H1 (cell line): ENCODE data around the gene KLRC2. TPM values are rescaled to one million over a fixed set of nuclear protein-coding genes. Genes with fewer than 3 reads are reported as not detected.

Source experiments
- CTCF ChIA-PET: fragments of 300-600 bp; sonication (Branson Sonifier 250); formaldehyde crosslinking; loops from one replicate; lab custom pipeline; 2021; ENCODE audit not compliant: partially characterized antibody; lab: Charles Lee
- POLR2A ChIA-PET: fragments of 300-600 bp; sonication (Branson Sonifier 250); formaldehyde crosslinking; loops from one replicate; lab custom pipeline; 2021; ENCODE audit warnings: inconsistent platforms; ENCODE audit not compliant: partially characterized antibody; lab: Charles Lee
- DNase-seq, 2 experiments: peaks; one replicate each; pipeline versions ENCODE4 v3.0.0 to v3.0.0-alpha.2; 2010 to 2022; ENCODE audit warnings: low spot score in 2 of 2, low read depth in 1 of 2, mixed read lengths in 1 of 2
- FAIRE-seq: peaks from 2 replicates; lab custom pipeline; 2011; peaks lifted over from hg19 to GRCh38; lab: Jason Lieb, UNC
- H2AFZ ChIP-seq: 2 replicates; pipeline ENCODE4 v1.8.1; 2012; ENCODE audit warnings: low read length, inconsistent platforms
- H2AK5ac ChIP-seq: 2 replicates; pipeline ENCODE4 v1.6.1; 2013; ENCODE audit warnings: low read depth, low read length
- H2BK120ac ChIP-seq: replicated peaks from 2 replicates; pipeline ENCODE3; 2013; ENCODE audit warnings: low read depth, low read length, inconsistent platforms
- H2BK12ac ChIP-seq: 2 replicates; pipeline ENCODE4 v1.6.1; 2013; ENCODE audit warnings: low read depth, low read length
- H2BK15ac ChIP-seq: 2 replicates; pipeline ENCODE4 v1.6.1; 2013; ENCODE audit warnings: low read length
- H2BK20ac ChIP-seq: 2 replicates; pipeline ENCODE4 v1.6.1; 2013; ENCODE audit warnings: low read length
- H2BK5ac ChIP-seq: 2 replicates; pipeline ENCODE4 v1.6.1; 2013; ENCODE audit warnings: low read depth, low read length
- H3K14ac ChIP-seq: 2 replicates; pipeline ENCODE4 v1.6.1; 2013; ENCODE audit warnings: inconsistent platforms; ENCODE audit not compliant: insufficient read length
- H3K18ac ChIP-seq: 2 replicates; pipeline ENCODE4 v1.6.1; 2013; ENCODE audit warnings: low read length; ENCODE audit errors: extremely low read depth
- H3K23ac ChIP-seq: 2 replicates; pipeline ENCODE4 v1.6.1; 2013; ENCODE audit warnings: inconsistent platforms; ENCODE audit not compliant: insufficient read length
- H3K23me2 ChIP-seq: 2 replicates; pipeline ENCODE4 v1.6.1; 2013; ENCODE audit warnings: low read depth, low read length
- H3K27ac ChIP-seq: 2 replicates; pipeline ENCODE4 v1.6.1; 2011; ENCODE audit warnings: low read depth, low read length, inconsistent platforms
- H3K27me3 ChIP-seq, 4 experiments: replicated peaks in 1 of 4; 1 replicate in 1 of 4; 2 replicates in 3 of 4; pipeline versions ENCODE4 v1.6.1 to v1.8.1; 2011 to 2013; ENCODE audit warnings: low read length in 3 of 4, mild to moderate bottlenecking in 3 of 4, inconsistent platforms in 2 of 4, mixed read lengths in 2 of 4, moderate library complexity in 1 of 4; ENCODE audit not compliant: control insufficient read depth in 3 of 4, insufficient read depth in 3 of 4; ENCODE audit errors: extremely low read depth in 1 of 4
- H3K36me3 ChIP-seq, 4 experiments: 2 replicates each; pipeline versions ENCODE4 v1.6.1 to v1.8.1; 2011 to 2013; ENCODE audit warnings: mild to moderate bottlenecking in 4 of 4, low read length in 3 of 4, moderate library complexity in 2 of 4, control low read depth in 1 of 4, inconsistent platforms in 1 of 4; ENCODE audit not compliant: insufficient read depth in 4 of 4, control insufficient read depth in 2 of 4
- H3K4ac ChIP-seq: replicated peaks from 2 replicates; pipeline ENCODE3; 2013; ENCODE audit warnings: low read length, low read depth, mixed read lengths, inconsistent platforms; ENCODE audit not compliant: insufficient read length
- H3K4me1 ChIP-seq, 4 experiments: replicated peaks in 1 of 4; 1 replicate in 1 of 4; 2 replicates in 3 of 4; pipeline versions ENCODE4 v1.6.1 to v1.8.1; 2011 to 2013; ENCODE audit warnings: low read length in 3 of 4, inconsistent platforms in 2 of 4, mixed read lengths in 1 of 4; ENCODE audit not compliant: insufficient read depth in 4 of 4, control insufficient read depth in 3 of 4
- H3K4me2 ChIP-seq, 2 experiments: 2 replicates each; pipeline versions ENCODE4 v1.6.1 to v1.8.1; 2011 to 2013; ENCODE audit warnings: low read depth in 2 of 2, low read length in 2 of 2, control low read depth in 1 of 2, inconsistent platforms in 1 of 2, mild to moderate bottlenecking in 1 of 2; ENCODE audit not compliant: insufficient read depth in 1 of 2
- H3K4me3 ChIP-seq, 4 experiments: fragments of 200-600, 300-600 bp in 1 of 4; sonication (generic), shearing (Covaris generic), sonication (Bioruptor Twin) in 1 of 4; 2 replicates each; pipeline versions ENCODE4 v1.5.1 to v1.8.1; 2011 to 2016; ENCODE audit warnings: low read length in 4 of 4, low read depth in 3 of 4, control low read depth in 2 of 4, inconsistent platforms in 2 of 4, mild to moderate bottlenecking in 2 of 4, mixed read lengths in 1 of 4, moderate library complexity in 1 of 4; ENCODE audit not compliant: insufficient read depth in 2 of 4; ENCODE audit errors: extremely low read depth in 1 of 4
- H3K56ac ChIP-seq: replicated peaks from 2 replicates; pipeline ENCODE3; 2013; ENCODE audit warnings: low read depth, mild to moderate bottlenecking, mixed read lengths, low read length, inconsistent platforms; ENCODE audit not compliant: insufficient read length
- H3K79me1 ChIP-seq: 2 replicates; pipeline ENCODE4 v1.6.1; 2013; ENCODE audit warnings: low read depth, low read length, control low read depth
- H3K79me2 ChIP-seq, 2 experiments: 2 replicates each; pipeline versions ENCODE4 v1.6.1 to v1.8.1; 2012 to 2013; ENCODE audit warnings: low read length in 2 of 2, mild to moderate bottlenecking in 2 of 2, inconsistent platforms in 1 of 2; ENCODE audit not compliant: insufficient read depth in 2 of 2, control insufficient read depth in 1 of 2
- H3K9ac ChIP-seq, 4 experiments: replicated peaks in 1 of 4; 1 replicate in 1 of 4; 2 replicates in 3 of 4; pipeline versions ENCODE4 v1.6.1 to v1.8.1; 2011 to 2013; ENCODE audit warnings: low read depth in 3 of 4, low read length in 3 of 4, control low read depth in 2 of 4, mild to moderate bottlenecking in 2 of 4, moderate library complexity in 2 of 4, inconsistent platforms in 1 of 4; ENCODE audit errors: extremely low read depth in 1 of 4
- H3K9me3 ChIP-seq, 2 experiments: 2 replicates each; pipeline versions ENCODE4 v1.6.1 to v1.8.1; 2012 to 2013; ENCODE audit warnings: mild to moderate bottlenecking in 2 of 2, moderate library complexity in 2 of 2, control low read depth in 1 of 2, inconsistent platforms in 1 of 2, low read depth in 1 of 2, low read length in 1 of 2, mixed read lengths in 1 of 2; ENCODE audit not compliant: insufficient read depth in 2 of 2
- H4K20me1 ChIP-seq, 2 experiments: replicated peaks in 1 of 2; 2 replicates each; pipeline versions ENCODE3 to v1.8.1; 2011 to 2013; ENCODE audit warnings: inconsistent platforms in 2 of 2, low read length in 2 of 2, mild to moderate bottlenecking in 1 of 2; ENCODE audit not compliant: insufficient read depth in 2 of 2, control insufficient read depth in 1 of 2
- H4K5ac ChIP-seq: 2 replicates; pipeline ENCODE4 v1.6.1; 2013; ENCODE audit warnings: low read length, low read depth, mixed read lengths, inconsistent platforms; ENCODE audit not compliant: insufficient read length
- H4K8ac ChIP-seq: 2 replicates; pipeline ENCODE4 v1.8.0; 2013; ENCODE audit warnings: mild to moderate bottlenecking, moderate library complexity, low read length, inconsistent platforms; ENCODE audit not compliant: insufficient read depth; ENCODE audit errors: extremely low read depth
- H4K91ac ChIP-seq: replicated peaks from 2 replicates; pipeline ENCODE3; 2013; ENCODE audit warnings: low read length, mixed read lengths, inconsistent platforms; ENCODE audit not compliant: insufficient read length
- BCL11A ChIP-seq, 2 experiments: IDR thresholded peaks; one replicate each; pipeline ENCODE4 v1.6.1; 2011; ENCODE audit warnings: low read depth in 2 of 2, low read length in 2 of 2, mild to moderate bottlenecking in 2 of 2
- EGR1 ChIP-seq: IDR thresholded peaks from 2 replicates; pipeline ENCODE4 v1.6.1; 2011; ENCODE audit warnings: low read depth, low read length, borderline replicate concordance
- KDM1A ChIP-seq: fragments of 200-600, 300-600 bp; sonication (generic); IDR thresholded peaks from 2 replicates; pipeline ENCODE4 v1.7.1; 2016; ENCODE audit warnings: mild to moderate bottlenecking, low read length, borderline replicate concordance
- KDM5A ChIP-seq: fragments of 200-600 bp; IDR thresholded peaks from 2 replicates; pipeline ENCODE4 v1.7.1; 2012; ENCODE audit warnings: mild to moderate bottlenecking, low read length, inconsistent platforms, mixed read lengths
- TBP ChIP-seq: IDR thresholded peaks from 2 replicates; pipeline ENCODE4 v1.6.1; 2011; ENCODE audit warnings: low read depth, low read length, improper control_type of control experiment
- WGBS, 2 experiments: shearing (Covaris generic) in 1 of 2; methylation state at CpG; one replicate each; pipeline versions ENCODE4 v1.1.6 to v1.1.7; 2013 to 2015; ENCODE audit warnings: low lambda C conversion rate in 2 of 2, mixed read lengths in 2 of 2, inconsistent platforms in 1 of 2, low coverage in 1 of 2, missing lambda C conversion rate in 1 of 2; ENCODE audit not compliant: insufficient replicate concordance in 2 of 2, insufficient coverage in 1 of 2, insufficient read length in 1 of 2; ENCODE audit errors: extremely low coverage in 1 of 2, missing lambda C conversion rate in 1 of 2; 5-methylcytosine and 5-hydroxymethylcytosine counted together
- polyA plus RNA-seq, 7 experiments: library from polyadenylated mRNA; depleted of rRNA in 3 of 7; stranded (reverse) in 5 of 7; unstranded in 2 of 7; fragments of >200 nt in 5 of 7; fragments of 200-250 nt in 2 of 7; gene quantifications; 1 replicate in 5 of 7; 2 replicates in 1 of 7; 4 replicates in 1 of 7; pipeline versions ENCODE4 v1.2.1 to v1.2.3, GENCODE V29; 2011 to 2013; ENCODE audit warnings: missing spikeins in 2 of 7, mixed read lengths in 2 of 7
- total RNA-seq: library from RNA; stranded (reverse); fragmentation: NEBNext Ultra II Directional; extraction: Animal tissue kit (Norgen Biotek cat#: 25700); gene quantifications from 2 replicates; pipeline ENCODE4 v1.2.1, GENCODE V29; 2021

KLRC2 gene
- total and polyA plus RNA-seq, 2 of the 8 experiments (the other 6 are each of a cell fraction or from before 2014, with no cell fraction given), result not detected

GRCh38 chr12:10393291-10393690 lies 42.5 kb downstream of the KLRC2 start:
- Histone ChIP-seq H3K36me3 (no peaks in the 10 kb centered on the region), H3K56ac (no peak overlapping the region), H3K9ac (no peak overlapping the region), H4K91ac (no peak overlapping the region), H3K4me1 (no peaks in the 10 kb centered on the region), H3K9me3 (no peaks in the 10 kb centered on the region), H3K18ac (no peak overlapping the region), H2AK5ac (no peak overlapping the region), H4K8ac (no peak overlapping the region), H4K20me1 (no peaks in the 10 kb centered on the region), H2BK20ac (no peak overlapping the region), H3K4ac (no peak overlapping the region), H2BK15ac (no peak overlapping the region), H2BK5ac (no peak overlapping the region), H4K5ac (no peak overlapping the region), H2AFZ (no peak overlapping the region), H3K14ac (no peak overlapping the region), H3K27ac (no peak overlapping the region), H3K23ac (no peak overlapping the region), H3K79me1 (no peaks in the 10 kb centered on the region), H3K4me3 (no peak overlapping the region), H3K4me2 (no peak overlapping the region), H2BK120ac (no peak overlapping the region), H2BK12ac (no peak overlapping the region), H3K79me2 (no peaks in the 10 kb centered on the region), H3K27me3 (peaks cover 0 to 1% (median 0%) of the 10 kb centered on the region in 4 experiments; a peak in 1 of 7 replicates), H3K23me2 (no peaks in the 10 kb centered on the region)
- CTCF ChIA-PET, result interaction anchor here (1.3 kb wide), 1 partner anchor 18 kb away, joined by 3 read pairs; no protein-coding TSS in a partner anchor
- 73% methylated on average over 3 of the region's 3 CpGs; no CpG with 5 or more reads in 1 of the 2 experiments for WGBS, 2 experiments
- DNase-seq (no peak), FAIRE-seq (no peak)
- POLR2A ChIA-PET, result no interaction called here
- no peak for TF ChIP-seq TBP
- TF ChIP-seq KDM1A, result no peak
- no peak for TF ChIP-seq BCL11A (IDR thresholded peaks at IDR 0.05; ENCODE audit: low read depth in 2 of 2, low read length in 2 of 2)
- TF ChIP-seq KDM5A, result no peak
- no peak for TF ChIP-seq EGR1
